Activated CD8-positive, alpha-beta memory T cell treated with anti-CD3 and anti-CD28 coated beads for 24 hours (primary cell): ENCODE results near the gene PRKD1.
"Not testable (repeated sequence)": the region's sequence is repeated elsewhere in the genome, so short reads cannot be mapped to it uniquely, and the experiment has no call there.

Source experiments
- DNase-seq: peaks from one replicate; pipeline ENCODE4 v3.0.0-alpha.2; 2020

The PRKD1 gene

GRCh38 chr14:29789475-29789874 is 138.2 kb downstream of the PRKD1 start:
- no peak for DNase-seq

DNA sequence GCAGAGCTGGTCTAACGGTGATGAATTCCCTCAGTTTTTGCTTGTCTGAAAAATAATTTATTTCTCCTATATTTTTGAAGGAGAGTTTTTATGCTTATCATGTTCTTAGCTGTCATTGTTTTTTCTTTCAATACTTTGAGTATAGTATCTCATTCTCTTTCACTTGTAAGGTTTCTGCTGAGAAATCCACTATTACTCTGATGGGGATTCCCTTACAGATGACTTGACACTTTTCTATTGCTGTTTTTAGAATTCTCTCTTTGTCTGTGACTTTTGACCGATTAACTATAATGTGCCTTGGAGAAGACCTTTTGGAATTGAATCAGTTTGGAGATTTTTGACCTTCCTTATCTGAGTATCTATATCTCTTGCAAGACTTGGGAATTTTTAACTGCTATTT is 139.6 kb downstream of the PRKD1 start:
- no peak for DNase-seq

- DNase-seq: no peak
Observed at GRCh38 chr14:29783556-29783955, 144.1 kb downstream of the PRKD1 start.

- no peak for DNase-seq
Observed at GRCh38 chr14:29782041-29782440, 145.6 kb downstream of the PRKD1 start.

DNA sequence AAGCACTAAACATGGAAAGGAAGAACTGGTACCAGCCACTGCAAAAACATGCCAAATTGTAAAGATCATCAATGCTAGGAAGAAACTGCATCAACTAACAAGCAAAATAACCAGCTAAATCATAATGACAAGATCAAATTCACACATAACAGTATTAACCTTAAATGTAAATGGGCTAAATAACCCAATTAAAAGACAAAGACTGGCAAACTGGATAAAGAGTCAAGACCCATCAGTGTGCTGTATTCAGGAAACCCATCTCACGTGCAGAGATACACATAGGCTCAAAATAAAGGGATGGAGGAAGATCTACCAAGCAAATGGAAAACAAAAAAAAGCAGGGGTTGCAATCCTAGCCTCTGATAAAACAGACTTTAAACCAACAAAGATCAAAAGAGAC is 150.5 kb downstream of the PRKD1 start:
- not testable (repeated sequence) for DNase-seq

- DNase-seq: no peak
Observed at GRCh38 chr14:29773990-29774389, 153.7 kb downstream of the PRKD1 start.

DNA sequence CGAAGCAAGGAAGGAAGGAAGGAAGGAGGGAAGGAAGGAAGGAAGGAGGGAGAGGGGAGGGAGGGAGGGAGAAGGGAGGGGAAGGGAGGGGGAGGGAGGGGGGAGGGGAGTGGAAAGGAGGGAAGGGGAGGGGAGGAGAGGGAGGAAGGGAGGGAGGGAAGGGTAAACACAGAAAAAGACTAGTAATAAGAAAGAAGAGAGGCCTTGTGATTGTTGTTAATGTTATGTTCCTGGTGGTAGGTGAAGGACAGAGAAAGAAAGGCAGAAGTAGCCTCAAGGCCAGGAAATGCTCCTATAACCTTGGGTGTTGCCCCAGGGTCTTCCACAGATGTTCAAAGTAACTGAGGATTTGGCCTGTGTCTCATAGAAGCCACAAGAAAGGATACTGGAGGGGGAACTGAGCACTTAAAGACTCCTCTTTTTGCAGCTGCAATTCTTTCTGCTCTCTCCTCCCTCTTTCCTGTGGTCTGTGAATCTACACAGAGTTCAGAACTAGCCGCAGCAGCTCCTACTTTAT is 164.2 kb downstream of the PRKD1 start:
- no peak for DNase-seq

- DNase-seq: no peak
Observed at GRCh38 chr14:29759521-29760340, 167.9 kb downstream of the PRKD1 start.

DNA sequence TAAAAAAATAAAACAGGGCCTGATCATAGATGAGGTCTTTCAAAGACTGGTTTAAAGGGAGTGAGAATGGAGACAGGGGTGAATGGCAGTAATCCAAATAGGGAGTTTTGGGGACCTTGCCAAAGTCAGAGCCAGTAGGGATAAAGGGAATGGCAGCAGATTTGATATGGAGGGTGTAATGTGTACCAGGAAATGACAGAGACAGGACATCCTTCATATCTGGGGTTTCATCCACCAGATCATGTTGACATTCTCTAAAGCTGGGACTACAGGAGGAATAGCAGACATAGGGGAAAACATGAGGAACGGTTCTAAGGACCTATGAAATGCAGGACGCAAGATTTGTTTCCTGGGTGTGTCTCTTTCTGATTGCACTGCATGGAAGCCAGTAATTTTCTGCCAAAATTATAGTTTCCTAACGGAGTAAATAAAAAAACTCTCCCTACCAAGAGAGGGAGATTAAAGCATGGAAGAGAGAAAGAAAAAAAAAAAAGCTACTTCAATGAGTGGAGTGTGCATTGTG is 169.9 kb downstream of the PRKD1 start:
- no peak for DNase-seq

GRCh38 chr14:29757188-29757680 is 170.4 kb downstream of the PRKD1 start:
- no peak for DNase-seq

DNA sequence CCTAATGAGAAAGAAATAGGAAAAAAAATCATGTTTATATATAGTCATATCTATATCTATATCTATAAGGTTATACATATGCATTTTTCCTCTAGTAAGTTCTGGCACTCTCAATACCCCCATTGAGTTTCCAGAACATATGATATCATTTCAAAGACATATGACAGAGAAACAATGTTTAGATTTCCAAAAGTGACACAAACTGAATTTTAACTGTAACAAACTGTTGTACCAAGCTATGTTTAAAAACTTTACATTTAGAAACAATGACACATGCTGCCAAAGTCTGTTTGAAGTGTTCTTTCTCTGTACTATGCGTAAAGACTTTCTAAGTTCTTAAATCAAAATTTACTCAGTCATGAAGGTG is 171.6 kb downstream of the PRKD1 start:
- DNase-seq: no peak

DNA sequence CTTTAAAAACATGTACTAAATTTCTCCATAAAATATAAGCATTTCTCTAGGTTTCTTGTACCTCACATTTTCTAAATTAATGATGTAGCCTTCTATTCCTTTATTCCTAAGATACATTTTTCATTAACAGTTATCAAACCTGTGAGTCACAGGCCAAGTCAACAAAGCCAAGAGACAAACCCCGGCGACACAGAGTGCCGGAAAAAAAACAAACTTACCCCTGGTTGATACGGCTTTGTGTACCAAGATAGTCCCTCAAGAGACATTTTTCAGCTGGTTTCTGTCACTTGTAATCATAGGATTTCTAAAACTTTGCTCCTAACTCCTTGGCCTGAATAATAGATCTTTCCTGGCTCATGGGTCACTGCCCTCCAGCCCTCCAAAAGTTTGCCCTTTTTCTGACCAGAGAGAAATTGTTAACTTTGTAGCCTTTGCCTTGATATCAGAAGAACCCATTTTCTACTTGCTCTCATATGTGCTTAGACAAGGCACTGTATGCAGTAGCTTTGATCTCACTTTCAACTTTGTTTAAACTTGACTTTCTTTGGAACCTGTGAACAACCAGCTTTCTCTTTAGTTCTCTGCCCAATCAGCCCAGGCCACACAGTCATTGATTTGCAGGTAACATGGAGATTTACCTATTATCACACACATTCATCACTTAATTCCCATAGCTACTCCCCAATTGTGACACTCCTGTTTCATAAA is 172.2 kb downstream of the PRKD1 start:
- no peak for DNase-seq

DNA sequence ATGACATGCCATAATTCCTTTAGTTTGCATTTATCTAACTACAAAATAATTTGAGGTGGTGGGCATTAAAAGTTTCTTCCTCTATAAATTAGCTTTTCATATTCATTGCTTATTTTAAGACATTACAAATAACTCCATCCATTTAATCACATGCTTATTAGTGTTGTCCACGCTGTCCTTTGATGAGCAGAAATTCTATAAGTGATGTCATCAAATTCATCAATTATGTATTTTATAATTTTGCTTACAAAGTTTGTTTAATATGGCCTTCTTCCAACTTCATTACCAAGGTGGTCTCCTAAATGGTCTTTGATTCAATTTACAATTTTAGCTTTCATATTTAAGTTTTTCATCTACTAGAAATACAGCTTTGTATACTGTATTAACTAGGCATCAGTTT is 173.5 kb downstream of the PRKD1 start:
- DNase-seq: no peak

- DNase-seq: no peak
Observed at GRCh38 chr14:29752221-29752923, 175.3 kb downstream of the PRKD1 start.

- no peak for DNase-seq
Observed at GRCh38 chr14:29749829-29750228, 177.8 kb downstream of the PRKD1 start.

GRCh38 chr14:29749327-29749726 is 178.3 kb downstream of the PRKD1 start:
- DNase-seq: no peak

- no peak for DNase-seq
Observed at GRCh38 chr14:29745863-29746262, 181.8 kb downstream of the PRKD1 start.

- no peak for DNase-seq
Observed at GRCh38 chr14:29743531-29743930, 184.1 kb downstream of the PRKD1 start.

GRCh38 chr14:29741909-29742401 is 185.7 kb downstream of the PRKD1 start:
- DNase-seq: no peak

GRCh38 chr14:29740491-29740890 is 187.2 kb downstream of the PRKD1 start:
- DNase-seq: no peak

- no peak for DNase-seq
Observed at GRCh38 chr14:29738950-29739349, 188.7 kb downstream of the PRKD1 start.

DNA sequence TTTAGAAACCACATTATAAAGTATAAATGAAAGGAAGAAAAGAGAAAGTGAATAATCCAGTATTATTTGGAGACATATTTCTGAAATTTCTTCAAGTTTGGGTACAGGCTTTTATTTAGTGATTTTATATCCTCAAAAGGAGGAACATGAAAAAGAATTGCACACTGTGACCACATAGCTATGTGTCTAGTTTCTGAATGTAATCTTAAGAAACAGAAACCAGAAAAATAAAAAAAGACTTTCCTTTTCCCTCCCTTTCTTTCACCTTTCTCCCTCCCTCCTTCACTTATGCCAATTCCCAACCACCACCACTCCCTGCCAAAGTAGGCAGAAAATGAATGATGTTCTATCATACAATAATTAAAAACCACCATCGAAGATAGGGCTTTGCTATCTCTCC is 189.6 kb downstream of the PRKD1 start:
- no peak for DNase-seq

- no peak for DNase-seq
Observed at GRCh38 chr14:29735459-29735858, 192.2 kb downstream of the PRKD1 start.
